Fibroblast of skin of scalp (primary cell): ENCODE measurements around the gene KIF17.

ENCODE experiments used
- DNase-seq: peaks from one replicate; pipeline ENCODE4 v3.0.0-alpha.2; 2013

Gene KIF17

DNA sequence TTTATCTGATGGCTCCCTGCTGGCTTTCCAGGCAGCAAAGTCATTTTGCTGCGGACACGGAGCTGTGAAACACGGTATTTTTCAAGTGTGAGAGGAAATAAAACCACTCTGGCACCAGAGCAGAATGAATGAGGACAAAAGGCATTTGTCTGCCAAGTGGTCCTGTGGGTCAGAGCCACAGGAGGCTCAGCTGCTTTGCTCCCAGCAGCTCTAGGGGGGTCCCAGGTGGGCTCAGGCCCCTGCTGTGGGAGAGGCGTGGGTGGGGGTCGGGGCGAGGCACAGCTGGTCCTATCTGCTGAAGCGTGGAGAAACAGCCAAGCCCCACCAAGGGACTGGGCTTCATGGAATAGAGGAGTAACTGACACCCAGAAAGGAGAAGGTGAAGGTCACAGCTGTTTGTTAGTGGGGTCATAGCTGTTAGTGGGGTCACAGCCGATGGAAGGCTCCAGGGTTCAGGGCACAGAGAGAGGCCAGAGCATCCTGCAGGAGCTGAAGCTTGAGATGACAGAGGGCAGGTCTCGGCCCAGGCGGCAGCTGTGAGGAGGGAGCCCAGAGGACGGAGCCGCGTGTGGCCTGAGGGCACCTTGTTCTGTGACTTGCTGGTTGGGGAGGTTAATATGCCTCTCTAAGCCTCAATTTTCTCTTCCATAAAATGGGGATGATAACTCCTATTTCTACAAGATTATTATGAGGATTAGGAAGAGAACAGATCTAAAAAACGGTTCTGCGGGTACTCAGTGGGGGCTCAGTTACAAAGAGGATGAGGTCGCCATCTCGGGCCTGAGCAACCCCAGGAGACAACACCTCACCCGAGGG lies 7.1 kb downstream of the KIF17 start:
- no peak for DNase-seq

- no peak for DNase-seq
Observed at GRCh38 chr1:20709868-20710267, 7.9 kb downstream of the KIF17 start.

DNA sequence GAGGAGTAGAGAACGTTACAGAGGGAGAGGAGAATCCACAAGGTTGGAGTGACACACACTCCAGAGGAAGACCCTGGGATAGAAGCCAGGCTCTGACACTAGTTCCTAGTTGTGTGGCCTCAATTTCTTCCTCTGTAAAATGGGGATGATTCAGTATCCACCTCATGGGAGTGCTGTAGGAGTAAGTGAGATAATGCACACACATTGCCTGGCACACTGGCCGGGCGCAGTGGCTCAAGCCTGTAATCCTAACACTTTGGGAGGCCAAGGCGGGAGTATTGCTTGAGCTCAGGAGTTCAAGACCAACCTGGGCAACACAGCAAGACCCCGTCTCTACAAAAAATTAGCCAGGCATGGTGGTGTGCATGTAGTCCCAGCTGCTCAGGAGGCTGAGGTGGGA lies 8.9 kb downstream of the KIF17 start:
- no peak for DNase-seq

GRCh38 chr1:20708057-20708456 lies 9.8 kb downstream of the KIF17 start:
- DNase-seq: no peak

DNA sequence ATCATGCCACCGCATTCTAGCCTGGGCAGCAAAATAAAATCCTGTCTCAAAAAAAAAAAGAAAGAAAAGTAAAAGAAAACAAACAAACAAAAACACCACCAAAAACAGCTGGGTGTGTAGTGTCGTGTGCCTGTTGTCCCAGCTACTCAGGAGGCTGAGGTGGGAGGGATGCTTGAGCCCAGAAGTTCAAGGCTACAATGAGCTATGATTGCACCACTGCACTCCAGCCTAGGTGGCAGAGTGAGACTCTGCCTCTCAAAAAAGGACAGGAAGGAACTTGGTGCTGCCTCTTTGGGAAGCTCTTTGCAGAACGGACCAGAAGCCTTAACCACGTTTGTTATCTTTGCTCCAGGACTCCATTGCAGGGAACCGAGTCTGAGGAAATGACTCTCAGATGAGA lies 11.0 kb downstream of the KIF17 start:
- DNase-seq: no peak

DNA sequence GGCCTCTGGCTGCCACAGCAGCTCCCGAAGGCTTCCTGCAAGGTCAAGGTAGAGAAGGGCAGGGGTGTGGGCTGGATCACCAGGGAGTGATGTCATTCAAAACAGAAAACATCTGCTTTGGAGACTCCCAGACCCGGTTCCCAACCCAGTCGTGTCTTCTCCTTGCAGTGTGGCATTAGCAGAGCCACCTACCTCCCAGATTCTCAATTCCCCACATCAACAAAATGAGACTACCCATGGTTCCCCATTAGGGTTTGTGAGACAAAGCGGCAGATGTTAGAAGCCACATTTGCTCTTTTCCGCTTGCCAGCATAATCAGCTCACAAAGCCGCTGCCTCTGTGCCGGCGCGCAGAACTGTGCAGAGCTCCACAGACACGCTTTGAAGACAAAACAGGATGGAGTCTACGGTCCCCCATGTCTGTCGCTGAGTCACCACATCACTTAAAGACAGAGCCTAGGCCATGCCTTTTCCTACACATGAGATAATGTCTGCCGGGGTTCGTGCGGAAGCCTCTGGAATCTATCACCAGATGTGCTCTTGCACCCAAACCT lies 12.5 kb downstream of the KIF17 start:
- DNase-seq: no peak

DNA sequence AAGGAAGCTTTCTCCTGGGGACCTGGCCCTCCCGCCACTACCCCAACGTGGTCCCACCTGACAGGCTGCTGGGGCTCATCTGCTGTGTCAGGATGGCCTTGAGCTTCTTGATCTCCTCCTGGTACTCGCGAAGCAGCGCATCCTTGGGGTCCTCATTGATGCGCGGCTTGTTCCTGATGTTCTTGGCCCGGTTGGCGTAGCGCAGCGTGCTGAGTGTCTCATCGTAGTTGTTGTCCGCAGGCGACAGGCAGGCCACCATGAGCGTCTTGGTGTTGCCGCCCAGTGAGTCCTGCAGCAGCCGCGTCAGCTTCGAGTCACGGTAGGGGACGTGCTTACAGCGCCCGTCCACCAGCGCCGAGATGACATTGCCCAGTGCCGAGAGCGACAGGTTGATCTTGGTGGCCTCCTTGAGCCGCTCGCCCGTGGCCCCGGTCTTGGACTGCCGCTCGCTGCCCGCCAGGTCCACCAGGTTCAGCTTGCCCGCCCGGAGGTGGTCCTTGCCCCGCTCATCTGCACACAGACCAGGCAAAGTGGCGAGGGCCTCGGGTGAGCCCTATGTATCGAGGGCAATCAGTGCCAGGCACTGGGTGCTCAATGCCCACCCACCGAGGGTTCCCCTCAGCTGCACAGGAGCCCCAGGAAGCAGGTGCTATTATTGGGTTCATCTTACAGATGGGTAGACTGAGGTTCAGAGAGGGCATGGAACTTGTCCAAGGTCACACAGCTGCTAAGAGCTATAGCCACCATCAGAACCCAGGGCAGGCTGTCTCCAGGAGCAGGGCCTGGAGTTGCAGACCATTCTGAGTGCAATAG lies 13.2 kb downstream of the KIF17 start:
- DNase-seq: no peak

DNA sequence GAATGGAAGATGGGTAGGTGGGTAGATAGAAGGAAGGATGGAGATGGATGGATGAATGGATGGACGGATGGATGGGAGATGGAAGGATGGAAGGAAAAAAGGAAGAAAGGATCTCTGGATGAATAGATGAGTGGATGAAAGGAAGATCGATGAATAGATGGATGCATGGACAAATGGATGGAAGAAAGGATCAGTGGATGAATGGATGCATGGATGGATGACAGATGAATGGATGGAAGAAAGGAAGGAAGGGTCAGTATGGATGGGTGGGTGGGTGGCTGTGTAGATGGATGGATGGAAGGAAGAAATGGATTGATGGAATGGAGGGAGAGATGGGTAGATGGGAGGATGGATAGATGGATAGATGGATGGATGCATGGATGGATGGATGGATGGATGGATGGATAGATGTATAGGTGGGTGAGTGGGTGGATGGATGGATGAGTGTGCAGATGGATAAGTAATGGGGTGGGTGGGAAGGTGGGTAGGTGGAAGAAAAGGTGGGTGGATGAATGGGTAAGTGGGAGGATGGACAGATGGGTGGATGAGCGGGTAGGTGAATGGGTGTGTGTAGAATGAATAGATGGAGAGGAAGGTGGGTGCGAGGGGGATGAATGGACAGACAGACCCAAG lies 14.6 kb downstream of the KIF17 start:
- no peak for DNase-seq

DNA sequence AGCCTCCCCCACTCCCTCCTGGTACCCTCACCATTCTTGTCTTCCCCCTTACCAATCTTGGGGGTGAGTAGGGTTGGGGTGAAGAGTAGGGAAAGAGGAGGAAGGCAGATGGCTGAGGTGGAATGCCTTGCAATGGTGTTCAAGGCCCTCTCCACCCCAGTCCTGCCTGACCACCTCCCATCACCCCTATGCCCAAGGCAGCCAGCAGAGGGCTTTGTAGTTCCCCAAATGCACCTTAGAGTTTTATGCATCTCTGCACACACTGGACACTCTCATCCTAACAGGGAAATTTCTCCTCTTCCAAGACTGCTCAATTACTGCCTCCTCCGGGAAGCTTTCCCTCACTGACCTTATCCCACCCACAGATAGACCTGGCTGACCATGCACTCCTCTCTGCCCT lies 15.4 kb downstream of the KIF17 start:
- DNase-seq: no peak

DNA sequence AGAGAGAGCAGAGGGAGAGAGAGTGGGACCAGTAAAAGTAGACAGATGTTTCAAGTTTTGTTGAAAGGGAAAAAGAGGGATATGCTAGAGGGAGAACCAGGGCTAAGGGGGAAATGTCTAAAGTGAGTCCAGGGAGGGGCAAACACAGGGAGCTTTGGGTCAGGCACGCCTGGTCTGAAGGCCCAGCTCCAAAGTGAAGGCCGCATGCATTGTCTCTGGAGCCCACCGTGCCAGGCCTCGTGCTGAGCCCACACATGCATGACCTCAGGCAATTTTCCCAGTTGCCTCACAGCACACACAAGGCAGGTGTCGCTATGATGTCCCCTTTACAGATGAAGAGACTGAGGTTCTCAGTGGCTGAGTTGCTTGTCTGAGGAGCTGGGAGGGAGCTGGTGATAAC lies 16.0 kb downstream of the KIF17 start:
- DNase-seq: no peak

DNA sequence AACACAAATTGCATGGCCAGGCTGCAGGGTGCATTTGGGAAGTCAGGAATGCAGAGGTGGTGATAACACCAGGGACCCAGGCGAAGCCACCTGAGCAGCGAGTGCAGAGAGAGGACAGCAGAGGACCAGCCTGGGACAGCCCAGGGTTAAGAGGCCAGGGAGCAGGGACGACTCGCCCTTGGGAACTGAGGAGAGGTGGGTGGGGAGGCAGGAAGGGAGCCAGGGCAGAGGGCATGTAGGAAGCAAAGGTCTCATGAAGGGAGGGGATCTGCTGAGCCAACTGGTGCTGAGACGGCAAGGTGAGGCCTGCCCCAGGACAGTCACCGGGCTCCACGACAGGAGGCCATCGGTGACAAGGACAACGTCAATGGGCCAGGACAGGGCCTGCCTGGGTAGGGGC lies 16.4 kb downstream of the KIF17 start:
- no peak for DNase-seq

DNA sequence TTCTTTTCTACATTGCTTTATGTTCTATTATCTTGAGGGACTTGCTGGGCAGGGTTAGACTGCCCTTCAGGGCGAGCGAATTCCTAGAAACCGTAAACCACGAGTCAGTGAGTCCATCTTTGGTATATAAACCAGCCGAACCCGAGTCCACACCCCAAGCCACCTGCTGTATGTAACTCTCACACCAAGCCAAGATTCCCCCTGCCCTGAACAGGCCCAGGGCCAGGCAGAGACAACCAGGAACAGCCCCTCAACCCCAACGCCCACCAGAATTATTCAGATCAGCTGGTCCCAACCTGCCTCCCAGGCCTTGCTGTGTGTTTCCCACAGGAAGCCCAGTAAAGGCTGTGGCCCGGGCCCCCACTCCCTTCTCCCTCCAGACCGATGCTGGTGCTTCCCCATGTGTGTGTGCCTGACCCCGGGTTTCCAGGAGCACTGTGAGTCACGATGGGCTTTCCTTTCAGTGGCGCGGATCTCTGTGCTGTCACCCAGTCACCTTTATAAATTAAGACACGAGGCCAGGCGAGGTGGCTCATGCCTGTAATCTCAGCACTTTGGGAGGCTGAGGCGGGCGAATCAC lies 17.1 kb downstream of the KIF17 start:
- no peak for DNase-seq

DNA sequence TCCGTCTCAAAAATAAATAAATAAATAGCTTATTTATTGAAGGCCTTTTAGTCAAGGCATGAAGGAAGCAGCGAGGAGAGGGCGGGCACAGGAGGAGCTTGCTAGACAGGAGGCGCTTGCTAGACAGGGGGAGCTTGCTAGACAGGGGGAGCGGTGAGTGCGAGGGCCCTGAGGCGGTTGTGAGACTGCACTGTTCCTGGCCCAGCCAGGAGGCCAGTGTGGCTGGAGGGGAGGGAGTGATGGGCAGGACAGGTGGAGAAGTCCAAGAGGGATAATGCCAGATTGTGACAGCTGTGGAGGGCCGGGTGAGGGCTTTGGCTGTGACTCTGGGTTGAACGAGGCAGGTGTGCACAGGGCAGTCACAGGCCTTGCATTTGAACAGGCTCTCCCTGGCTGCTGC lies 18.2 kb downstream of the KIF17 start:
- DNase-seq: no peak

- DNase-seq: peak; percentile 73
Observed at GRCh38 chr1:20698195-20698910, 19.5 kb downstream of the KIF17 start.

DNA sequence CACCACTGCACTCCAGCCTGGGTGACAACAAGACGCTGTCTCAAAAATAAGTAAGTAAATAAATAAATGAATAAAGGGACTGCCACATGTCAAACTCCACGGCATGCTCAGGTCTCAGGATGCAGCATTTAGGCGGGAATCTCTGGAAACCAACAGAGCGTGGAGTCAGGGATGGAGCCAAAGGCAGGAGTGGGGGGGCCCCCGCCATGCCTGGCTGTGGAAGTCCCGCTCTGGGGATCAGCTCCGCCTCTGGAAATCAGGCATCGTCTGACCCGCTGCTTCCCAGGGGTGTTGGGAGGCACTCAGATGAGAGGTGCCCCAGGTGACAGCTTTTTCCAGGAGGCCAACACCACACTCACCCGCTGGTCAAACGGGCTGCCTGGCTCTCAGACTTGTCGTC lies 20.2 kb downstream of the KIF17 start:
- DNase-seq: no peak

- peak; percentile 96 for DNase-seq
Observed at GRCh38 chr1:20696397-20697333, 21.1 kb downstream of the KIF17 start.

DNA sequence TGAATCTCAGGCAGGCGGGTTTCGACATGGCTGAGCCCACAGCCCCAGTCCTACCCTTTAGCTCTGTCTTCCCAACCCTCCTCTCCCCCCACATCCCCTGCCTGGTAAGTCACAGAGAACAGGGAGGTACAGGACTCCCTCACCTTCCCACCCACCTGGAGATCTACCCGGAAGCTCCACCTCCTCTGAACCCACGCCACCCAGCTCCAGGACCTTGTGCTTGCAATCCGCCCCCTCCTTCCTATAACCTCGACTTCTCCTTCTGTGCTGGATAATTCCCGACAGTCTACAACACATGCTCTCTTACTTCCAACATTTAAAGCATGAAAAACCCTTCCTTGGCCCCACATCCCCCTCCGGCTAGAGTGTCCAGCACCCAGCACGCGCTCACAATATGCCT lies 22.3 kb downstream of the KIF17 start:
- DNase-seq: no peak

DNA sequence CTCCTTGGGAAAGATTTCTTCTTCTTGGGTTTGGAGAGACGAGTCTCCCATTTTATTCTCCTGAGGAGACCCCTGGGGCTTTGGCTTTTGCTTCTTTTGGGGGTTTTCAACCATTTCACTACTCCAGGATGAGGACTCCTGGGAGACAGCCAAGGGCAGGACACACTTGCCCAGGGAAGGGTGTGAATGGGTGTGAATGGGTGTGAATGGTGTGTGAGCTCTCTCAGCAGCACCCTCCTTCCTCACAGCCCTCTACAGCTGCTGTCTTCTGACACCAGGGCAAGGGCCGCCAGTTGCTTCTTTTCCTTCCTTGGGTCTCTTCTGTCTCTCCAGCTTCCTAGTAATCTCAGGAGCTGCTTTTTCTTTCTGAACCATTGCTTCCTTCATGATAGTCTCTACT lies 24.2 kb downstream of the KIF17 start:
- no peak for DNase-seq

DNA sequence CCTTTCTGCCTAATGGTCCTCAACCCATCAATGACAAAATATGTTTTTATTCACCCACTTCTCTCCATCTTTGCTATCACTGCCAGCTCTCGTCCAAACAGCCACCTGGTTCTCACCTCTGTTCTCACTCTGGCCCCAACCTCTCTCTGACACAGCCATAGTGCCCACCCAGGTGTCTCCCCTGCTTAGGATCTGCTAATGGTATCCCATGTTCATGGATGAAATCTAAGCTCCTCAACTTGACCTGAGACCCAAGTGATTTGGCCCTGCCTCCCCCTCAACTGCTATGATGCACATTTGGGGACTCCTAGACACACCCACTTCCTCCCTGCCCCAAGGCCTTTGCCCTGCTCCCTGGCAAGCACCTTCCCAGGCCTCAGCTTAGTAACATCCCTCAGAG lies 25.9 kb downstream of the KIF17 start:
- no peak for DNase-seq

DNA sequence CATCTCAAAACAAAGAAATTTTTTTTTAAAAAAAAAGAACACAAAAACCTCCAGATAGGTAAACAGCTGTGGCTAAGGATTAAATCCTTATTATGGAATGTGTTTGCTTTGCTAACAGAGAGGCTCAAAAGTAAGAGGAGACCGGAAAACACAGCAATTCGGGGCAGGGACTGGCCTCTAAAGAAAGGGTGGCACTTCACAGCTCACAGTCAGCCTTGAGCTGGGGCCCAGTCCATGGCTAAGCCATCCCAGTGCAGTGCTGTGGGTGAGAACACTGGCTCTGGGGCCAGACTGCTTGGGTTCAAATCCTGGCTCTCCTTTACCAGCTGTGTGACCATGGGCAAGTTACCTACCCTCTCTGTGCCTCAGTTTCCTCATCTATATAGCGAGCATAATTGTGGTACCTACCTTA lies 28.2 kb downstream of the KIF17 start:
- DNase-seq: no peak
